ENCODE measurements around the gene CAMK2D. TPM values are rescaled to one million over a fixed set of nuclear protein-coding genes. Genes with fewer than 3 reads are reported as not detected.

Gene CAMK2D
- total RNA-seq, 1 experiment from 2014 or later: 7.1 TPM

DNA sequence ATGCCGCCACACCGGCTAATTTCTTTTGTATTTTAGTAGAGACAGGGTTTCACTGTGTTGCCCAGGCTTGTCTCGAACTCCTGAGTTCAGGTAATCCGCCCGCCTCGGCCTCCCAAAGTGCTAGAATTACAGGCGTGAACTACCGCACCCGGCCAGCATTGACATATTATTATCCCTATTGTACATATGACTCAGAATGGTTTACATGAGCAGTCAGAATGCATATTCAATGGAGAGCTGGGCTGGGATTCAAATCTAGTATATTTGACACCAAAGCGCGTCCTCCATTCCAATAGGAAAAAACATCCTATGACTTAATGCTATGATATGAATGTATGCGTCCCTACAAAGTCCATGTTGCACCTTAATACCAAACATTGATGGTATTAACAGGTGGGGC is 281.4 kb downstream of the CAMK2D start:
- peaks cover 8% of the 10 kb centered on the region for H3K9me3 ChIP-seq (ENCODE audit: insufficient read depth, low read depth)
- no peak overlapping the region for H3K27ac ChIP-seq
- H4K20me1 ChIP-seq (ENCODE audit: insufficient read depth): no peaks in the 10 kb centered on the region
- BruUV-seq (replicated peaks): no TSS peak
- no peaks in the 10 kb centered on the region for H3K27me3 ChIP-seq (ENCODE audit: insufficient read depth, low read depth)
- no peaks in the 10 kb centered on the region for H3K4me1 ChIP-seq (replicated peaks; ENCODE audit: insufficient read depth)
- ChIA-PET POLR2A (ENCODE audit: unreplicated experiment) (no interaction called here), CTCF (no interaction called here)
- no peaks in the 10 kb centered on the region for H3K36me3 ChIP-seq (ENCODE audit: low read depth)
- intact Hi-C loops (cut with micrococcal nuclease; ENCODE audit: unreplicated experiment): no loop called here
- TF ChIP-seq, protein P1, sequence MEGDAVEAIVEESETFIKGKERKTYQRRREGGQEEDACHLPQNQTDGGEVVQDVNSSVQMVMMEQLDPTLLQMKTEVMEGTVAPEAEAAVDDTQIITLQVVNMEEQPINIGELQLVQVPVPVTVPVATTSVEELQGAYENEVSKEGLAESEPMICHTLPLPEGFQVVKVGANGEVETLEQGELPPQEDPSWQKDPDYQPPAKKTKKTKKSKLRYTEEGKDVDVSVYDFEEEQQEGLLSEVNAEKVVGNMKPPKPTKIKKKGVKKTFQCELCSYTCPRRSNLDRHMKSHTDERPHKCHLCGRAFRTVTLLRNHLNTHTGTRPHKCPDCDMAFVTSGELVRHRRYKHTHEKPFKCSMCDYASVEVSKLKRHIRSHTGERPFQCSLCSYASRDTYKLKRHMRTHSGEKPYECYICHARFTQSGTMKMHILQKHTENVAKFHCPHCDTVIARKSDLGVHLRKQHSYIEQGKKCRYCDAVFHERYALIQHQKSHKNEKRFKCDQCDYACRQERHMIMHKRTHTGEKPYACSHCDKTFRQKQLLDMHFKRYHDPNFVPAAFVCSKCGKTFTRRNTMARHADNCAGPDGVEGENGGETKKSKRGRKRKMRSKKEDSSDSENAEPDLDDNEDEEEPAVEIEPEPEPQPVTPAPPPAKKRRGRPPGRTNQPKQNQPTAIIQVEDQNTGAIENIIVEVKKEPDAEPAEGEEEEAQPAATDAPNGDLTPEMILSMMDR (conservative IDR thresholded peaks at IDR 0.05): no peak
- no peak for TF ChIP-seq EZH2 (IDR thresholded peaks at IDR 0.05; ENCODE audit: low read depth)
- no peaks in the 10 kb centered on the region for H3K9me2 ChIP-seq (ENCODE audit: insufficient read depth)
- H3K79me2 ChIP-seq (ENCODE audit: low read depth): no peaks in the 10 kb centered on the region
- no peak for DNase-seq
- H3F3A ChIP-seq (ENCODE audit: insufficient read depth, low read depth): no peaks in the 10 kb centered on the region
- H3K4me2 ChIP-seq: no peak overlapping the region
- no peak overlapping the region for H3K4me3 ChIP-seq
- H2AFZ ChIP-seq: no peak overlapping the region

DNA sequence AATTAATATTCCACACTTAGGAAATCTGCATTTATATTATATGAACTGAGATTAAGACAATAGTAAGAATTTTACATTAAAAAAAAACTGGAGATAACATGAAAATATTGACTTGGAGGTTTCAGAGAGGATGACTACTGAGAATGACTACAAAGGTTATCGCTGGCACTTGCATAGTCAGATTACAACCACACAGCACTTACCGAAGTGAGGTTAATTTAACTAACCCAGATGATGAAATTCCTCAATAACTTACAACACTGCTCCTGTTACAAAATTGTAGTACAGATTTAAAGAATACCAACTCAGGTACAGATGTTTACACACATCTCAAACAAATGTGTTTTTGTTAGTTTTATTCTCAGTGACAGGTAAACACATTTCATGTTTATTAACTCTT is 283.5 kb downstream of the CAMK2D start:
- CTCF ChIA-PET: no interaction called here
- H3K27me3 ChIP-seq (ENCODE audit: insufficient read depth, low read depth): no peaks in the 10 kb centered on the region
- no peaks in the 10 kb centered on the region for H3K36me3 ChIP-seq (ENCODE audit: low read depth)
- no peak overlapping the region for H3K4me2 ChIP-seq
- H3K4me1 ChIP-seq (replicated peaks; ENCODE audit: insufficient read depth): no peaks in the 10 kb centered on the region
- no peaks in the 10 kb centered on the region for H3K9me2 ChIP-seq (ENCODE audit: insufficient read depth)
- POLR2A ChIA-PET (ENCODE audit: unreplicated experiment): no interaction called here
- BruUV-seq (replicated peaks): no TSS peak
- H3F3A ChIP-seq (ENCODE audit: insufficient read depth, low read depth): no peaks in the 10 kb centered on the region
- intact Hi-C loops (cut with micrococcal nuclease; ENCODE audit: unreplicated experiment): no loop called here
- H2AFZ ChIP-seq: no peak overlapping the region
- no peak overlapping the region for H3K27ac ChIP-seq
- H3K4me3 ChIP-seq: no peak overlapping the region
- no peak for TF ChIP-seq EZH2 (IDR thresholded peaks at IDR 0.05; ENCODE audit: low read depth)
- TF ChIP-seq, protein P1 (conservative IDR thresholded peaks at IDR 0.05): no peak
- no peak for DNase-seq
- no peaks in the 10 kb centered on the region for H4K20me1 ChIP-seq (ENCODE audit: insufficient read depth)
- H3K79me2 ChIP-seq (ENCODE audit: low read depth): no peaks in the 10 kb centered on the region
- peaks cover 8% of the 10 kb centered on the region for H3K9me3 ChIP-seq (ENCODE audit: insufficient read depth, low read depth)

DNA sequence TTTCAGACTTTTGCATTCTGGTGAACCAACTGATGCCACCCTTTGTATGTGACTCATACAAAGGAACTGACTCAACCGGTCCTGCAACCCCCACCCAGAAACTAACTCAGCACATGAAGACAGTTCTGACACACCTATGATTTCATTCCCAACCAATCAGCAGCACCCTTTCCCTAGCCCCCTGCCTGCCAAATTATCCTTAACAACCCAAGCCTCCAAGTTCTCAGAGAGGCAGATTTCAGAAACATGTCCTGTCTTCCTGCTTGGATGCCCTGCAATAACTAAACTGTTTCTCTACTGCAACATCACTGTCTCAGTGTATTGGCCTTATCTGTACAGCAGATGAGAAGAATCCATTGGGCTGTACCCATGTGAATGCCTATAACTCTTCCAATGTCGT is 284.7 kb downstream of the CAMK2D start:
- Histone ChIP-seq H3K27me3 (ENCODE audit: insufficient read depth, low read depth) (no peaks in the 10 kb centered on the region), H2AFZ (no peak overlapping the region), H3K27ac (no peak overlapping the region), H3K4me1 (replicated peaks; ENCODE audit: insufficient read depth) (no peaks in the 10 kb centered on the region), H3F3A (ENCODE audit: insufficient read depth, low read depth) (no peaks in the 10 kb centered on the region), H3K4me2 (no peak overlapping the region), H4K20me1 (ENCODE audit: insufficient read depth) (no peaks in the 10 kb centered on the region), H3K79me2 (ENCODE audit: low read depth) (no peaks in the 10 kb centered on the region), H3K4me3 (no peak overlapping the region), H3K36me3 (ENCODE audit: low read depth) (no peaks in the 10 kb centered on the region), H3K9me3 (ENCODE audit: insufficient read depth, low read depth) (peaks cover 8% of the 10 kb centered on the region), H3K9me2 (ENCODE audit: insufficient read depth) (no peaks in the 10 kb centered on the region)
- intact Hi-C loops (cut with micrococcal nuclease; ENCODE audit: unreplicated experiment): no loop called here
- no TSS peak for BruUV-seq (replicated peaks)
- no peak for TF ChIP-seq EZH2 (IDR thresholded peaks at IDR 0.05; ENCODE audit: low read depth)
- TF ChIP-seq, protein P1 (conservative IDR thresholded peaks at IDR 0.05): no peak
- POLR2A ChIA-PET (ENCODE audit: unreplicated experiment): no interaction called here
- CTCF ChIA-PET: no interaction called here
- DNase-seq: peak; percentile 27 to 40

Data from PC-9 (cell line).